NCI-H2107 (cell line): ENCODE results near the gene FSHB.
"Not testable (repeated sequence)": the region's sequence is repeated elsewhere in the genome, so short reads cannot be mapped to it uniquely, and the experiment has no call there.

Experiments used
- DNase-seq: peaks from one replicate; lab custom pipeline; 2025; lab: John Stamatoyannopoulos, UW

FSHB gene

DNA sequence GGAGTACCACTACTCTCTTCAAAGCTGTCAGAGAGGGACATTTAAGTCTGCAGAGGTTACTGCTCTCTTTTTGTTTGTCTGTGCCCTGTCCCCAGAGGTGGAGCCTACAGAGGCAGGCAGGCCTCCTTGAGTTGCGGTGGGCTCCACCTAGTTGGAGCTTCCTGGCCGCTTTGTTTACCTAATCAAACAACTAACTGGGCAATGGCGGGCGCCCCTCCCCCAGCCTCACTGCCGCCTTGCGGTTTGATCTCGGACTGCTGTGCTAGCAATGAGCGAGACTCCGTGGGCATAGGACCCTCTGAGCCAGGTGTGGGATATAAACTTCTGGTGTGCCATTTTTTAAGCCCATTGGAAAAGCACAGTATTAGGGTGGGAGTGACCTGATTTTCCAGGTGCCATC lies 37.8 kb downstream of the FSHB start:
- DNase-seq = not testable (repeated sequence)

DNA sequence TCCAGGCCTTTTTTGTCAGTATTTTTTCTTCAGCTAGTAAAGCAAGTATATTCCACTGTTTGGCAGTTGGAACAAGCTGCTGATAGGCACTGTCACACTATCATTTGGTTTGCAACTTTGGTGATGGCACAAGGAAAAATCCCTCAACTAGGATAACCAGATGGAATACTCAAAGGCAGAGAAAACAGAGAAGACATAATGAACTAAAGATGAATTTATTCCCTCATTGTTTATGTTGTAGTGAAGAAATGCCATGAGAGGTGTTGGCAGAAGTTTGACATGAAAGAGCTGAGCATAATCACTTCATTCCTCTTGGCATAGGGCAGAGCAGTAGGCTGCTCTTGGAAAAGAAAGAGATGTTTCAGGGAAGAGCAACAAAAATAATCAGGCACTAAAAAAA lies 39.9 kb downstream of the FSHB start:
- DNase-seq = no peak

DNA sequence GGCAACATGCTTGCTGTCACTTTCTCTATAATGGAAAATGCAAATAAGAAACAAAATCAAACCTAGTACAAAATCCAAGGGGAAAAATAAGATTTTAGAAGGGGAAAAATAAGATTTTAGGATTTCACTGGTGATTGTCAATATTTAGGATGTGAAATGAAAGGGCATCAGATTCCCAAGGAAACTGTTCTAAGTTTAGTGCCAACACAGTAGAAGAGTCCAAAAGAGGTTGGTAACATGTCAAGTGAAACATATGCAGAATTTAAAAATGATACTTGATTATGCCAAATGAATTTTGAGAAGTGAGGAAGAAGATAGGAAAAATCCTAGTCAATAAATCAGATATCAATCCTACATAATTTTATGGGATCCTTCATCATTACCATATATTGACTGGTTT lies 46.4 kb downstream of the FSHB start:
- DNase-seq = no peak

DNA sequence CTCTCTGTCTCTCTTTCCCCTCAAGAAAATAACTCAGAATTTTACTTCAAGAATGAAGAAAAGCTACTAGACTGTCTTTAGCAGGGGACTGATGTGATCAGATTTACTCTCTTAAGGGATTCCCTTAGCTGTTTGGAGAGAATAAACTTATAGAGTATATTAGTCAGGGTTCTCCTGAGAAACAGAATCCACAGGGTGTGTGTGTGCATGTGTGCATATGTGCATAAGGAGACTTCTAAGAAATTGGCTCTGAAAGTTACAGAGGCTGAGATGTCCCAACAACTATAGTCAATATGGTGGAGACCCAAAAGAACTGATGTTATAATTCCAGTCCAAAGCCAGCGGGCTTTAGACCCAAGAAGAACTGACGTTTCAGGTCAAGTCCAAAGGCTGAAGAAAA lies 49.0 kb downstream of the FSHB start:
- no peak for DNase-seq

DNA sequence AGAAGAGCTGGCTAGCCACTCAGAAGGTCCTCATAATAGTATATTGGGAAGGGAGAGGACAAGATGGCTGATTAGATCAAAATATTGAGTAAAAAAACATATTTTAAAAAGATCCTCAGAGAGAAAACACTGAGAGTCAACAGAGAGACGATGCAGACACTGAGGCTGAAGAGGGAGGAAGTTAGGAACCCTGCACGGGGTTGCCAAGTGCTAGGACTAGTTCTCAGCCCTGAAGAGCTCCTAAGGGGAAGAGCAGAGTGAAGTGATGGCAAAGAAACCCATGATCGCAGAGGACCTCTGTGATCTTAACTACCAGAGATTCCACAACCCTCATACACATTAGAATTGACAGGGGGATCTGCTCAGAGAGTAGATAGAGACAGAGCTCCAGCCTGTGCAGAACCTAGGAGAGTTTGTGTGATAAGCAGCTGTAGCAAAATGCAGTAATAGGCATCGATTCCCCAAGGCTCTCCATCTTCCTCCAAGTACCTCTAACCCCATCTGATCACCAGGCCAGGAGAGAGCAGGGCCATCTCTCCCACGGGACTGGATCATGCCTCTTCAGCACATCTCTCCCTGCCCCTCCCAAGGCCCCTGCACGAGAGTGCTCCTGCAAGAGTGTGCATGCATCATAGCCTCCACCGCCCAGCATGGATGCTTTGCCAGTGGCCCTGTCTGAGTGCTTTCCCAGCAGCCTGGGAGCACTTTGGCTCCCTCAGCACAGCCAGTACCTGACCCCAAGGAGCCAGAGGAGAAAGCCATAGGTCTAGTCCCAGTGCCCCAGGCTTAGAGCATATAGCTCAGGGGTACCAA lies 50.9 kb downstream of the FSHB start:
- no peak for DNase-seq

DNA sequence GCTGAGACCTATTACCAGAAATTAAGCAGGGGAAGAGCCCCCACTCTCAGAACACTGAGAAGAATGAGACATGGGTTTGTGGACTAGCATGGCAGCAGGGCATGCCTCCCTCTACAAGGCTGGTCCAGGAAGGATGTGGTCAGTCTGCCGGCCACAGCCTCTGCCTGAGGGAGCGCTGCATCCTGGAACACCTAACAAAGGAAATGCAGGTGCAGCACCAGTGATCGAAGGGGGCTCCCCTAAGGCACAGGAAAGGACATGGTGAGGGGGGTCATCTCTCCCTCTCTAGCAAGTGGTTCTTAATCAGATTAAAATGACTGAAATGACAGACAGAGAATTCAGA lies 51.4 kb downstream of the FSHB start:
- DNase-seq = no peak
